DMS153 treated with DMSO at 0.1 percent for 48 hours (cell line): ENCODE results near the gene ULK2.

Source experiments
- DNase-seq: peaks from one replicate; lab custom pipeline; 2025; ENCODE audit not compliant: unreplicated experiment; lab: John Stamatoyannopoulos, UW

ULK2 gene

DNA sequence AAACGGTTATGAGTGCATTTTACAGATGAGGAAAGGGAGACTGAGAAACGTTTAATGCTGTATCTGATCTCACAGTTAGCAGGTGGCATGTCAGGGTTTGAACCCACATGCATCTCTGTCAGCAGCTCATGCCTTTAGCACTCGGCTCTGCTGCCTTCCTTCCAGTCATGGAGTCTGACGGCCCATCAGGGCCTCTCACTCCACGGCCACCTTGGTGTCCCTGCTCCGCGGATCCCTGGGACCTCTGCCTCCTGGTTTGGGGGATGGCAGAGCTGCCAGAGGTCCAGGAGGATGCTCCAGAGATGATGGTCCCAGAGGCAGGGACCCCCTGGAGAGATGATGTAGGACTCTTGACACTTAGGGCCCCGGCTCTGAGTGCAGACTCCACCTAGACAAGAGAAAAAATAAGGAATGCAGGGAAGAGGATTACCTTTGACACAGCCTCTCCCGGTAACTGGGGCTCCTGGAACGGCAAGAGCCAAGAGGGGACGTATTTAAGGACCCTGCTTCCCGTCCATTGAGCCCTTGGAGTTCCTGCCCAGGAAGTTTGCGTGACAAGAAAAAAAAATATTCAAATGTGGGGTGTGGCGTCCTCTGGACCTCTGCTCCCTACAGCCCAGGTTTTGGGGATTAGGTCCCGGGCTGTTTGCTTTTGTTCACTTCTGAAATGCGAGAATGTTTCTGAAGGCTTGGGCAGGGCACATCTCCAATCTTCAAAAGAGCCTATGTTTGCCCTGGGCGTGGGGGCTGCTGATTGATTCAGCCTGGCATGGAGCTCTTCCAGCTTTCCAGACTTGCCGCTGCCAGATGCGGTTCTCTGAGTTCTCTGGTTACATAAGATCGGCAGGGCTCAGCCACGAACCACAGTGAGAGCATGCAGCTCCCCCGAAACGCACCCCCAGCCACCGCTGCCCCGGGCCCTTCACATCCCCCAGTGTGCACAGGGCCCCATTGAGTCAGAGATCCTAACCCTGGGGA is 119.6 kb downstream of the ULK2 start, which contains the start of gene ALDH3A1:
TSS of gene ALDH3A1 (minus strand) at position 470 of the 978 bp plus-strand sequence. CDS start 3,169 bp downstream, outside the sequence.
- no peak for DNase-seq

DNA sequence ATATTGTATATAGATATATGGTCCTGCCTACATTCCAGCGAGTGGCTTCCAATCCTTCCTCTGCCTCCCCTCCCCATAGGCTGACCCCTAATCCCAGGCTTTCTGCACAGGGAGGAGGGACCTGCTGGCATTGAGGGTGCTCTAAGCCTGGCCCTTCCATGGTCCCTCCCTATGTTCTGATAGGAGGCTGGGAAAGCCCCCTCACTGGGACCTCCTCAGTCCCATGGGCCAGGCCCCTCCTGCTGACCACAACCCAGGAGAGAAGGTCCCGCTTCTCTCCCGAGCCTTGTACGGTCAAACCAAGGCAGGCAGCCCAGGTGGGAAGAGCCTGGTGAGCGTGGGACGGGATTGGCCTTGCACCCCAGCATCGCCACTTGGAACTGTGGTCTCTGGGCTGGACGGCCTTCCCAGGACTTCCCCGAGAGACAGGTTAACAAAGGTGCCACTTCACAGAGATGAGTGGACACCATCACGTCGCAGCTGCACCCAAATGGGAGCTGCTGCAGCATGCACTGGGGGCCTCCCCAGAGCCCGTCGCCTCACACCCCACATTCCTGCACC is 120.5 kb downstream of the ULK2 start:
- DNase-seq: no peak

DNA sequence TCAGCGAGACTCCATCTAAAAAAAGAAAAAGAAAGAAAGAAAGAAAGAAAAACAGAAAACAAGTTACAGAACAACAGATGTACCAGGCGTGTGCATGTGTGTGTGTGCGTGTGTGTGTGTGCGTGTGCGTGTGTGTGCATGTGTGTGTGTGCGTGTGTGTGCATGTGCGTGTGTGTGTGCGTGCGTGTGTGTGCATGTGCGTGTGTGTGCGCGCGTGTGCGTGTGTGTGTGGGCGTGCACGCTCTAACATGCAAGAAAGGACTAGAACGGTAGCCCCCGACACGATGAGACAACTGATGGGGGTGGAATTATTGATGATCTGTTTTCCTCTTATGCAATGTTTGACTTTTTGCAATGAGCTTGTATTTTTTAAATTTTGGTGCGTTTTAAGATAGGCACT is 121.2 kb downstream of the ULK2 start:
- no peak for DNase-seq

DNA sequence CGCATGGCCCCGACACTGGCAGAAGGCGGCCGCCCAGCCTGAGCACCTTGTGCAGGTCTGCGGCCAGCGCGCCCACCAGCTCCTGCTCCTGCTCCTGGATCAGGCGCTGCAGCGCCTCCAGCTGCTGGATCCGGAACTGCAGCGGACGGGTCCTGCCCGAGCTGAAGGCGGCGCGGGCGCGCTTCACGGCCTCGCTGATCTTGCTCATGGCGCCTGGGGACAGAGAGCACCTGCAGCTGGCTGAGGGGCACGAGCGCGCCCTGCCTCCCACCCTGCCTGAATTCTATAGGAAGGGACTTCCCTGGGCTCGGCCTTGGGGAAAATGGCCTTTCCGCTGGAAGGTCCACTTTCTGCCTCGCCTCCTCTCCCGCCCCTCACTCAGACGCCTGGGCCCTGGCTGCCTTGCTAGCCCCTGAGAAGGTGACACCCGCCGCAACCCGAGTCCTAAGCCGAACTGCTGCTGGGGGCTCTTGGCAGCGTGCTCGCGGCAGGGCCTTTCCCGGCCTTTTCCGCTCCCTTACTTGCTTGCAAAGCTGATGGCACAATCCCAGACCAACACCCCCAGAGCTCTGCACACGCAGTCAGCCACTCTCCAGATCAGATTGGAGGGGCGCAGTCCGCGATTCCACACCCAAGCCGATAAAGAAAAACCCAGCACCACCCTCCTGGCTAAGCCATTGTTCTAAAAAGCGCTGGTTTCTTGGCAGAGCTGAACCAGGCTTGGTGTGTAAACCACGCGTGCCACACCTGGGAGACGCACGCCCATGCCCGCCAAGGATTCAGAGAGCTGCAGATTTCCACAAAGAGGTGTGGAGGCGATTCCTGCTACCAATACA is 122.6 kb downstream of the ULK2 start:
- peak; percentile 30 for DNase-seq

DNA sequence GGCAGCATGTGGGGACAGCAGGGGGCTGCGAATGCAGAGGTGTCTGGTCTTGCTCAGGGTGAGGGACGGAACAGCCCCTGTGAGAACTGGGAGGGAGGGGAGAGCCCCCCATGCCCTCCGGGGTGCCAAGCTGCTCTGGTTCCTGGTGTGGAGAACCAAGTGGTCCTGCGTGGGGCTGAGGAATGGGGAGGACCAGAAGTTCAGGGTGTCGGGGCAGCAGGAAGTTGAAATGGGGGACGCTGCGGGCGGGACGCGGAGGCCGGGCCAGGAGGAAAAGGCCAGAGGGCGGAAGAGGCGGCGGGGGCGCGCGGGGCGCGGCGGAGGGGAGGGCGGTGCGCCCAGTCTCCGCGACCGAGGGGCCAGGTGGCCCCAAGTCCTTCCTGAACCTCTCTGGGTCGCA is 123.2 kb downstream of the ULK2 start:
- DNase-seq: no peak

DNA sequence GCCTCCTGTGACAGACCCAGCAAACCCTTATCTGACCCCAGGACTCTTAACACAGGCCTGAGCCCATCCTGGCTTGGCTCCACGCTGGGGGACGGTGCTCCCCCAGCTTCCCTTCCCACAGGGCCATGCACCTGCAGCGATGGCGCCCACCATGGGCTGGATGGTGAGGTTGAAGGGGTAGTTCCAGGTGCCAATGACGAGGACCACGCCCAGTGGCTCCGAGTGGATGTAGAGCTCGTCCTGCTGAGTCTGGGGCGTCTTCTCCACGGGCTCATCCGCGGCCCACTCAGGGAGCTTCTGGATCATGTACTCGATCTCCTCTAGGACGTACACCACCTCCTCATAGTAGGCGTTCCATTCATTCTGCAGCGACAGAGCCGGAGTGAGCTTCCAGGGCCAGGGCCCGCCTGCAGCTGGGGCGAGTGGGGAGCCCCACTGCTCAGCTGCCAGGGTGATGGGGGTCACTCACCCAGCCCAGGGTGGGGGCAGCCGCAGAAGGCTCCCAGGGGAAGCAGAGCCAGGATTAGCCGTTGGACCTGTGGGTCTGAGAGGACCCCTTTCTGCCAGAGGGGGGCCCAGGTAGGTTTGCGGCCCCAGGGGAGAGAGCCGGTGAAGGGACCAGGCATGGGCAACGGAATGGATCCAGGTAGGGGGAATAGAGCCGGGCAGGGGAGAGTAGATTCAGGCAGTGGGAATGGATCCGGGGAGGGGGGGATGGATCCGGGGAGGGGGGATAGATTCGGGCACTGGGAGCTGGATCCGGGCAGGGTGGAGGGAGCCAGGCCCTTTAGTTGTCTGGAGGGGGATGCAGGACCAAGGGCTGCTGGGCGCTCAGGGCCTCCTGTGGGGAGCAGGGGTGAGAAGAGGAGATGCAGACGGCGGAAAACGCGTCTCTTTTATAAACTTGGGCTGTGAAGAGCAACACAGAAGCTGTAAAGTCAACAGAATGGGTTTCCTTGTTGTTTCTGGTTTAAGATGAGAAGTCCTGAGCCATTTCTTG is 124.3 kb downstream of the ULK2 start:
- no peak for DNase-seq

DNA sequence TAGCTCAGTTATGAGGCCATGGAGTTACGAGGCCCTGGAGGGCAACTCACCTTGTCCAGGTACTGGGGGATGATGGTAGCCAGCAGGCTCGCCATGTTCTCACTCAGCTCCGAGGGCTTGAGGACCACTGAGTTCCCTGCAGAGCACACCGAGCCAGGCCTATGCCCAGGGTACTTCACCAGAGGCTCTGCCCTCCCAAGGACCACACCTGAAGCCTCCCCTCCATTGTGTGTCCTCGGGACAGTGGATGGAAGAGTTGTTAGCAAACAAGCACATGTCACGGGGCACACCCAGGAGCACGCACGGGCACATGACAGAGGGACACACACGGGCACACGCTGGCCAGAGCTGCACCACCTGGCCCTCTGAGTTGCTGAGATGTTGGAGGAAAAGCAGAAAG is 125.2 kb downstream of the ULK2 start:
- no peak for DNase-seq

DNA sequence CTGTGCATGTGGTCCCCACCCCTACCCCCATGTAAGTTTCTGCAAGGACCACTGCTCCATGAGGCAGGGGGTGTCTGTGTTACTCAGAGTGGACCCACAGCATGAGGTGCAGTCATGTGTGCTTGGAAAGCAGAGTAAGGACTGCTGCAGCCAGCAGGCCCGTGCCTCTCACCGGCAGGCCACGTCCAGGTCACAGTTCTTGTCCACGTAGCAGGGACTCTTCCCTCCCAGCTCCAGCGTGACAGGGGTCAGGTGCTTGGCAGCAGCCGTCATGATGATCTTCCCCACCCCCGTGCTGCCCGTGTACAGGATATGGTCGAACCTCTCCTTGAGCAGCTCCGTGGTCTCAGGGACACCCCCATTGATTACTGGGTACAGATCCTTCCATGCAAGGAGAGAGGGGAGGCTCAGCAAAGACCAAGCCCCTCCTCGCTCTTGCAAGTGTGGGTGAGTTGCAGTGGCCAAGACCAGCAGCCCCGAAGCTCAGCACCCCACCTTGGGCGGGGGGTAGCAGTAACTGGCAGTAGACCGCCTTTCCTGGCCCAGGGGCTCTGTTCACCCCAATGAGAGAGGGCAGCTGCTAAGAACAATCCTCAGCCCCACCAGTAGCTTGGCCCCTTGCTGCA is 125.8 kb downstream of the ULK2 start:
- DNase-seq: no peak

DNA sequence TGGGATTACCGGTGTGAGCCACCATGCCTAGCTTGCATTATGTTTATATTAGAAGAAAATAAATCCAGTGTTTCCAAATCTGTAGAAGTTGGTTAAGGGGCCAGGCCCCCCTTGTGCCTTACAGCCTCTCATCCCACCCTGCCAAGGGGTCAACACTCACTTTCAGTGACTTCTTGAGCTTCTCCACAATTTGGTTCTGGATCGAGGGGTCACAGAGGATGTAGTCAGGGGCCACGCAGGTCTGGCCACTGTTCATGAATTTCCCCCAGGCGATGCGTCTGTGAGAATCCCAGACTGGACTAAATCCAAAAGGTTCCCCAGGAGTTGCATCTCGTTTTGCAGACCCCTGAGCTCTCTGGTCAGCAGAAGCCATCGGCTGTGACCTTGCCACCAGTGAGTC is 126.8 kb downstream of the ULK2 start:
- no peak for DNase-seq

DNA sequence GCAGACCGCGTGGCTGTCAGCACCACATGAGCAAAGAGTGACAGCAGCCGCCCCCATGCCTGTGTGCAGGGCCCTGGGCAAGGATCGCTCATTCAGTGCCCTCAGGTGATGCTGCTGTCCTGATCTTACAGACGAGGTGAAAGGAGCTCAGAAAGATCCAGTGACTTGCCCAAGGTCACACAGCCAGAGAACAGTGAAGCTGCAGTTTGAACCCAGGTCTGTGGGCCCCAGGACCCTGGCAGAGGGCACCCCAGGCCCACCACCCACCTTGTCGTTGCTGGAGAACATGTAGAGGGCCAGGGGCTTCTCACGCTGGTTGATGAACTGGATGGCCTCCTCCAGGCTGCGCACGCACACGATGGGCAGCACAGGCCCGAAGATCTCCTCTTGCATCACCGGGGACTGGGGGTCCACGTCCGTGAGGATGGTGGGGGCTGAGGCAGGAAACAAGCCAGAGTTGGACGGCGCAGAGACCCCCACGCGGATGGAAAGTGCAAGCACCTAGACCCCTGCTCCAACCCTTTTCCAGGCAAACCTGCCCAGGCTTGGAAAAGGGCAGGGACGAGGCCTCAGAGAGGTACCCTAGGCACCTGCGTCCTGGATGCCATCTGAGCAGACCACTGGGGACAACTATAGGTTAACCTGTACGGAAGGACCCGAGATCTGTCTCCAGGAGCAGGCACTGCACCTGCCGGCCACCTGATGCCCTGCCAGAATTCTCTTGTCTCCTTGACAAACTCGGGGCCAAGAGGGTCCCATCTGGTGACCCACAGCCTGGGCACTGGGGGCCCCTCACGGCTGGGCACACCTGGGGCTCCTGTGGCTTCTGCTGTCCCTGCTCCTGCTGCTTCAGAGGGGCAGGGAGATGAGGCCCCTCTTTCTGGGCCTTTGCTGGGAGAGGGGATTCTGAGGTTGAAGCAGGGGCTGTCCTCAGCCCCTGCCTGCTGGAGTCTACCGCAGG is 128.2 kb downstream of the ULK2 start:
- DNase-seq: no peak

DNA sequence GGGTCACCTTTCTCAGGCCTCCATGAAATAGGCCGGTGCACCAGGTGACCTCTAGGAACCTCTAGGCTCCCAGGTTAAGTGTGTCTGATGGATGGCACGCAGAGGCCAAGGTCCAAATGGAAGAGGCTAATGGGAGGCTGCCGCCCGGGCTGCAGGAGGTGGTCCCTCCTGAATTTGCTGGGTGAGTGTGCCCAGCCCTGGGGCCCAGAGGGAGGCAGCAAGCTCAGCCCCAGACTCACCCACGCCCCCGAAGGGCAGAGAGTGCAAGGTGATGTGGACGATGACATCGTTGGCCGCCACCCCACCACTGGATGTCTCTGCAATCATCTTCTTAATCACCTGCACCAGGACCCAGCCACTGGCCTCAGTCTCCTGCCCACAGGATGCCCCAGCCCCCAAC is 129.0 kb downstream of the ULK2 start:
- no peak for DNase-seq

DNA sequence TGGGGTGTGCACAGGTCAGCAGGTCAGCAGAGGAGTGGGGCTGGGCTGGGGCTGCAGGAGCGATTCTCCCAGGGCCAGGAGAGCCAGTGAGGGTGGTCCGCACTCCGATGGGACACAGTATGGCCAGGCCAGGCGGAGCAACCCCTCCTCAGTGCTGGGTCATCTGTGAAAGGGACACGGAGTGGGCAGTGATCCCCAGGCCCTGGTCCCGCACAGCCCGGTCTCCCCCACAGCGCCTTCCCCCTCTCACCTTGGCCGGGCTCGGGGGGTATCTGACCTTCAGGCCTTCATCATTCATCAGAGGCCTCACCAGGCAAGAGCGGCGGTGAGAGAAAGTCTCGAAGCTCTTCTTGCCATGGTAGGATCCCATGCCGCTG is 129.7 kb downstream of the ULK2 start:
- DNase-seq: no peak

DNA sequence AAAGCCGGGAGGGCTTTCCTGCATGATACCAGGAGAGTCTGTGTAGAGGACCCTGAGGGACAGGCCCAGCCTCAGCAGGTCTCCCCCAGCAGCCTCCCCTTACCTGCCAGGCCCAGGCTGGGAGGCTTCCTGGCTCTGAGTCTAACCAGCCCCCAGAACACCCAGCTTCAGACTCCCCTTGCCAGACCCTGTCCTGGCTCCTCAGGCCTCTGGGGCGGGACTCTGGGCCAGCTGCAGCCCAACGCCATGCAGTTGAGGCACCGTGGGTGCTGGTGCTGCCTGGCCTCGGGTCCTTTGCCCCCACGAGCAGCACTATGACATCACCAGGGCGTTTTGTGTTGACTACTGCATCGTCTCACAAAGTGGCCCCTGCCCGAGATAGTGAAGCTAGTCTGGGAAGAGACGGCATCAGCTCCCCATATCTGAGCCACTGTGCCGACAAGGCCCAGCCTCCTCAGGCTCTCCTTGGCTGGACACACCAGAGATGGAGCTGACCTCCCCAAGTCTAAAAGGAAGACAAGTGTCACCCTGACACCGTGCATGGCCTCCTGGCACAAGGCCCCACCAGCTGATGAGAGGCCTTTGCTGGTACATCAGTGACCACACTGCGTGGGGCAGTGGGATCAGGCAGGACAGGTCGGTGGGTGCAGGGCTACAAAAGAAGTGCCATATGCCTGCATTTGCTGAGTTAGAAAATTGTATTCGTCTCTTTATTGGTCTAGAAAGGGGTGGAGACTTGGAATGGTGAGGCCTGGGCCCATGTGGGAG is 130.2 kb downstream of the ULK2 start:
- DNase-seq: no peak

DNA sequence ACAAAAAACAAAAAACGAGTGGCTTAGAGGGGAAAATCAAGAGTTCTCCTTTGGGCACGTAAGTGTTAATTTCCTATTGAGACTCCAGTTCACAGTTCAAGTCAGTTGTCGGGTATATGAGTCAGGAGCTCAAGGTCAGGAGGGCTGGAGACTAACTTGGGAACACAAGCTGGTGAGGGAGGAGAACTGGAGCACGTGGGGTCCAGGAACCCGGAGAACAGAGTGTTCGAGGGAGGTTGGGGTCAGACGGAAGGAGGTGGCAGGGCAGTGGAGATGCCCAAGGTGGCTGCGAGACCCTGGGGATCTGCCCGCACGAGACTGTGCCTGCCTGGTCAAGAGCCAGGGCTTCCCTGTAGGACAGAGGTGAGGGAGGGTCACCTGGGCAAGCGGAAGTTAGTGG is 131.7 kb downstream of the ULK2 start:
- no peak for DNase-seq

DNA sequence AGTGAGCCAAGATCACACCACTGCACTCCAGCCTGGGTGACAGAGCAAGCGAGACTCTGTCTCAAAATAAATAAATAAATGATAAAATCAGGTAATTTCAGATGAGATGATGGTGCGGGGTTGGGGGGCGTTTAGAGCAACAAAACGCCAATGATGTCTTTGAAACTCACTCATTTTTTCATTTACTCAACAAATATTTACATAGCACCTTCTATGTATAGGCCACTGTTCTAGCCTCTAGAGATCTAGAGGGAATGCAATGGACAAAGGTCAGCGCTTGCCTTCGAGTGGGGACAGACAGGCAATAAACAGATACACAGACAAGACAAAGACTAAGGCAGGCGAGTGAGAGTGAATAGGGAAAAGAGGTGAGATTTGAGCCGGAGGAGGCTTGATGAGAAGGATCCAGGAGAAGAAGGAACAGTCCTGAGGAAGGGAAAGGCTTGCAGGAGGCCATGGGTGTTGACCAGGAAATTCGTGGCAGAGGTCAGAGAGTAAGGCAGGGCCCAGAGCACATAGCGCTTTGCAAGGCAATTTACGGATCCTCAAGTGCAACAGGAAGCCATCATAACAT is 133.7 kb downstream of the ULK2 start:
- DNase-seq: no peak

DNA sequence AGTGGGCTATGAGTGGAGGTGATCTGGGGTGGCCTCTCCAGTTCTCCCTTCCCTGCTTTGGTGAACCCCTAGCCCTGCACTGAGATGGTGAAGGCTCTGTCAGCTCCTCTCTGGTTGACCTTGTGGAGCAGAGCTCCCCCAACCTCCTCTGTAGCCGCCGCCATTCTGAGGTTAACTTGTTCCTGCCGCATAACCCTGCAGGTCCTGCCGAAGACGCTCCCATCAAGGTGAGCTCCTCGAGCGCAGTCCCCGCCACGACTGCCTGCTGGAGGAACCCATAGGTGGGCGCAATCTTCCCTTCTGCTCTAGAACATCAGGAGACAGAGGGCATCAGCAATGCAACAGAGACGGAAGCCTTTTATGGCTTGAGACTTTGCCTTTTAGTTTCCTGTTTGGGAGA is 136.1 kb downstream of the ULK2 start:
- no peak for DNase-seq

DNA sequence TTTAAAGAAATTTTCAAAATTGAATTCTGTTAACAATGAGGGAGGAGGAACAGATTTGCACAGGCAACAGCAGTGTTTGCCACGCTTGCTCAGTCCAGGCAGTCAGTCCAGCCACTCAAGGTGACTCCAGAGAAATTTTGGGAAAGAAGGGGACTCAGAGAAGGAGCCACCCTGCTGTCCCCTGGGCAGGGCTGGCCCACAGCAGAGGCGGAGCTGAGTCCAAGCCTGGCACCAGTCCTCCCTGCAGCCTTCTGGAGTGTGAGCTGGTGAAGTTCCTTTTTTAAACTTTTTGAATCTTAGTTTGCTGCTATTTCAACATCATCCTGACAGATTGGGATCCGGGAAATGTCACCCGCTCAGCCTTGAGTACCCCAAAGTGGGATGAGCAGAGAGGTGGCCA is 136.9 kb downstream of the ULK2 start:
- no peak for DNase-seq

DNA sequence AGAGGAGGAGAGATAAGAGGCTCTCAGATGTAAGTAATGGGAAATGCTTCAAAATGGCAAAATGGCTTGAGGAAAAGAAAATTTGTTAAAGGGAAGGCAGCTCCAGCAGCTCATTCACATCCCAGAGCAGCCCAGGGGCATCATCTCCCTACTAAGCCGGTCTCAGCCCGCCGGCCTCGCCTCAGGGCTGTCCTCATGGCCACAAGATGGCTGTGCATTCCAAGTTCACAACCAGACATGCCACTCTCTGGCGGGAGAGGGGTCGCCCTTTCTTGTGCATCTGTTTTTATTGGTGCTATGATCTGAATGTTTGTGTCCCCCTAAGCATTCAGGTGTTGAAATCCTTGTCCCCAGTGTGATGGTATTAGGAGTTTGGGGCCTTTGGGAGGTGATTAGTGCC is 137.8 kb downstream of the ULK2 start:
- DNase-seq: no peak
